Neuronal stem cell (in vitro differentiated cells): ENCODE measurements around the gene SPPL2B.
A peak's percentile ranks its signal among the peaks of the same experiment; 100 is the strongest.

Experiments
- DNase-seq: peaks from one replicate; pipeline ENCODE4 v3.0.0-alpha.2; 2013; ENCODE audit warnings: low spot score
- H2AFZ ChIP-seq: one replicate; pipeline ENCODE4 v1.6.1; 2013; ENCODE audit warnings: mild to moderate bottlenecking, low read length, inconsistent platforms
- H2AK5ac ChIP-seq: 2 replicates; pipeline ENCODE4 v1.6.1; 2013; ENCODE audit warnings: low read depth, mild to moderate bottlenecking, inconsistent platforms, low read length, moderate library complexity, mixed read lengths
- H2BK120ac ChIP-seq: 2 replicates; pipeline ENCODE4 v1.6.1; 2013; ENCODE audit warnings: low read depth, mild to moderate bottlenecking, inconsistent platforms, low read length, moderate library complexity, mixed read lengths
- H2BK12ac ChIP-seq: one replicate; pipeline ENCODE4 v1.6.1; 2013; ENCODE audit warnings: low read length, inconsistent platforms
- H2BK15ac ChIP-seq: 2 replicates; pipeline ENCODE4 v1.6.1; 2013; ENCODE audit warnings: mild to moderate bottlenecking, low read length, inconsistent platforms, mixed read lengths
- H2BK5ac ChIP-seq: one replicate; pipeline ENCODE4 v1.6.1; 2013; ENCODE audit warnings: inconsistent platforms, mild to moderate bottlenecking, low read length, moderate library complexity
- H3K14ac ChIP-seq: one replicate; pipeline ENCODE4 v1.6.1; 2013; ENCODE audit warnings: low read length, inconsistent platforms
- H3K18ac ChIP-seq: 2 replicates; pipeline ENCODE4 v1.6.1; 2013; ENCODE audit warnings: low read length, inconsistent platforms
- H3K23ac ChIP-seq: 2 replicates; pipeline ENCODE4 v1.6.1; 2013; ENCODE audit warnings: low read depth, mild to moderate bottlenecking, mixed read lengths, low read length, inconsistent platforms; ENCODE audit not compliant: poor library complexity
- H3K27ac ChIP-seq: replicated peaks from 3 replicates; pipeline ENCODE4 v1.5.1; 2013; ENCODE audit warnings: low read length, inconsistent platforms
- H3K27me3 ChIP-seq, 3 experiments: 2 replicates each; pipeline ENCODE4 v1.6.1; 2013; ENCODE audit warnings: low read length in 3 of 3, mild to moderate bottlenecking in 2 of 3, inconsistent platforms in 1 of 3, low read depth in 1 of 3, mixed read lengths in 1 of 3, moderate library complexity in 1 of 3; ENCODE audit not compliant: control insufficient read depth in 3 of 3, insufficient read depth in 3 of 3
- H3K36me3 ChIP-seq, 2 donors: replicated peaks in 1 of 2; 2 replicates each; pipeline ENCODE4 v1.6.1; 2013; ENCODE audit warnings: low read length in 2 of 2; ENCODE audit not compliant: control insufficient read depth in 2 of 2, insufficient read depth in 2 of 2
- H3K4ac ChIP-seq: 2 replicates; pipeline ENCODE4 v1.6.1; 2013; ENCODE audit warnings: inconsistent platforms, mild to moderate bottlenecking, low read length, moderate library complexity
- H3K4me1 ChIP-seq, 2 donors: 1 replicate in 1 of 2; 2 replicates in 1 of 2; pipeline ENCODE4 v1.6.1; 2013; ENCODE audit warnings: low read length in 2 of 2, low read depth in 1 of 2; ENCODE audit not compliant: control insufficient read depth in 2 of 2, insufficient read depth in 1 of 2
- H3K4me2 ChIP-seq: one replicate; pipeline ENCODE4 v1.6.1; 2013; ENCODE audit warnings: mild to moderate bottlenecking, low read length, inconsistent platforms; ENCODE audit not compliant: insufficient read depth, poor library complexity, severe bottlenecking
- H3K4me3 ChIP-seq, 2 donors: 2 replicates each; pipeline ENCODE4 v1.5.1; 2013; ENCODE audit warnings: low read length in 2 of 2, mild to moderate bottlenecking in 2 of 2, inconsistent platforms in 1 of 2, moderate library complexity in 1 of 2
- H3K79me1 ChIP-seq: one replicate; pipeline ENCODE4 v1.6.1; 2013; ENCODE audit warnings: low read depth, mild to moderate bottlenecking, inconsistent platforms, low read length, moderate library complexity
- H3K9ac ChIP-seq: one replicate; pipeline ENCODE4 v1.6.1; 2013; ENCODE audit warnings: mild to moderate bottlenecking, low read depth, low read length, inconsistent platforms; ENCODE audit not compliant: poor library complexity
- H3K9me3 ChIP-seq, 2 donors: replicated peaks in 1 of 2; 2 replicates each; pipeline versions ENCODE3 to v1.6.1; 2013; ENCODE audit warnings: low read length in 2 of 2, mild to moderate bottlenecking in 2 of 2, inconsistent platforms in 1 of 2, low read depth in 1 of 2, mixed read lengths in 1 of 2, moderate library complexity in 1 of 2; ENCODE audit not compliant: control insufficient read depth in 2 of 2, insufficient read depth in 1 of 2
- H4K8ac ChIP-seq: one replicate; pipeline ENCODE4 v1.6.1; 2013; ENCODE audit warnings: low read depth, mild to moderate bottlenecking, inconsistent platforms, low read length, moderate library complexity
- H4K91ac ChIP-seq: one replicate; pipeline ENCODE4 v1.6.1; 2013; ENCODE audit warnings: low read length, low read depth, mild to moderate bottlenecking, inconsistent platforms; ENCODE audit not compliant: poor library complexity
- WGBS, 2 donors: extraction: QIAGEN DNeasy Blood & Tissue Kit; methylation state at CpG; one replicate each; pipeline ENCODE4 v1.1.7; 2013; ENCODE audit warnings: missing lambda C conversion rate in 2 of 2, mixed read lengths in 1 of 2; ENCODE audit not compliant: insufficient read length in 2 of 2, insufficient replicate concordance in 1 of 2; ENCODE audit errors: extremely low coverage in 2 of 2; 5-methylcytosine and 5-hydroxymethylcytosine counted together

Gene SPPL2B

DNA sequence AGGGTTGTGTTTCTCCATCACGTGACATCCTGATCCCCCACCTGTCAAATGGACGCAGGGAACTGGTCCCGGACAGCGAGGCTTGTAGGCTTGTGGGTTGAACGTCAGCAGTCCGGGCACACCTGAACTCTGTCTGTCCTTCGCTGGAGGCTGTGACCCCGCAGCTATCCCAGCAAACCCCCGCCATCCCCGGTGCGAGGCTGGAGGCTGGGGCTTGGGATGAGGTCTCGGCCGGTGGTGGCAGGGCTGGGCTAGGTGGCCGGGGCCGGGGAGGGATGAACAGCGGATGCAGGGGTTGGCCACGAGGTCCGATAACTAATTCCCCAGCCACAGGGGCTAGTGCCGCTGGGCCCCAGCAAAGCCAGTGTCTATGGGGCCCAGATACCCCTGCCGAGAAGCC lies 8.9 kb upstream of the SPPL2B start:
- Histone ChIP-seq H2AK5ac (peak overlapping the region; percentile 34), H3K4ac (no peak overlapping the region), H3K79me1 (peaks cover 3% of the 10 kb centered on the region), H2BK15ac (no peak overlapping the region), H3K18ac (peak overlapping the region; percentile 4), H3K9me3 (peaks cover 2 to 9% of the 10 kb centered on the region in 2 donors), H3K4me2 (no peak overlapping the region), H3K4me1 (peaks cover 4 to 13% of the 10 kb centered on the region in 2 donors), H4K91ac (peak overlapping the region; percentile 65), H3K27ac (no peak overlapping the region), H3K9ac (no peak overlapping the region), H3K23ac (peak overlapping the region; percentile 90), H3K36me3 (peaks cover 8 to 32% of the 10 kb centered on the region in 2 donors), H2BK120ac (no peak overlapping the region), H2BK5ac (peak overlapping the region; percentile 71), H4K8ac (no peak overlapping the region), H3K4me3 (no peak overlapping the region), H3K27me3 (no peaks in the 10 kb centered on the region), H2AFZ (no peak overlapping the region), H2BK12ac (no peak overlapping the region), H3K14ac (peak overlapping the region; percentile 94)
- WGBS, 2 donors = no CpG with 5 or more reads among the region's 20 CpGs
- no peak for DNase-seq

- peak overlapping the region; percentile 41 for H2BK12ac ChIP-seq
- H3K4ac ChIP-seq = no peak overlapping the region
- no peak overlapping the region for H4K8ac ChIP-seq
- peak overlapping the region; percentile 90 for H3K23ac ChIP-seq
- WGBS, 2 donors = no CpG with 5 or more reads among the region's 12 CpGs
- H3K9ac ChIP-seq = no peak overlapping the region
- H3K4me3 ChIP-seq = no peak overlapping the region
- no peak overlapping the region for H4K91ac ChIP-seq
- H3K4me2 ChIP-seq = no peak overlapping the region
- H3K9me3 ChIP-seq = peaks cover 0 to 4% of the 10 kb centered on the region in 2 donors
- peak overlapping the region; percentile 64 for H3K18ac ChIP-seq
- no peaks in the 10 kb centered on the region for H3K27me3 ChIP-seq
- H3K4me1 ChIP-seq = peaks cover 4 to 13% of the 10 kb centered on the region in 2 donors
- H3K14ac ChIP-seq = peak overlapping the region; percentile 94
- H2BK120ac ChIP-seq = no peak overlapping the region
- peaks cover 7% of the 10 kb centered on the region for H3K79me1 ChIP-seq
- no peak overlapping the region for H2BK15ac ChIP-seq
- no peak overlapping the region for H2BK5ac ChIP-seq
- H3K27ac ChIP-seq = no peak overlapping the region
- DNase-seq = no peak
- H3K36me3 ChIP-seq = peaks cover 13 to 37% of the 10 kb centered on the region in 2 donors
- peak overlapping the region; percentile 35 for H2AK5ac ChIP-seq
- no peak overlapping the region for H2AFZ ChIP-seq
These were observed 8.4 kb upstream of the SPPL2B start for GRCh38 chr19:2320049-2320448.

DNA sequence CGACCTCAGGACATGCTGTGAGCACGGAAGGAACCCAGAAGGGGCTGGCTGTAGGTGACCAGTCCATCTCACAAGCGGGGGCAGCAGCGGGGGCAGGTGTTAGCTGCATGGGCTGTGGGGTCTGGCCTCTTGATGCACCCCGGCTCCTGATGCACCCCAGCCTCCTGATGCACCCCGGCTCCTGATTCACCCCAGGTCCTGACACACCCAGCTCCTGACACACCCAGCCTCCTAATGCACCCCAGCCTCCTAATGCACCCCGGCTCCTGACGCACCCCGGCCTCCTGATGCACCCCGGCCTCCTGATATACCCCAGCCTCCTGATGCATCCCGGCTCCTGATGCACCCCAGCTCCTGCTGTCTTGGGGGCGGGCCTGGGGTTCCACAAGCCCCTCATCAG lies 7.5 kb upstream of the SPPL2B start:
- Histone ChIP-seq H3K79me1 (peaks cover 15% of the 10 kb centered on the region), H2BK12ac (no peak overlapping the region), H3K27me3 (no peaks in the 10 kb centered on the region), H3K9ac (no peak overlapping the region), H3K4me2 (no peak overlapping the region), H3K9me3 (no peaks in the 10 kb centered on the region), H3K14ac (no peak overlapping the region), H4K91ac (no peak overlapping the region), H3K4me3 (no peak overlapping the region), H3K4me1 (peaks cover 4 to 13% of the 10 kb centered on the region in 2 donors), H2BK15ac (no peak overlapping the region), H2BK5ac (no peak overlapping the region), H2AK5ac (no peak overlapping the region), H3K36me3 (peaks cover 17 to 46% of the 10 kb centered on the region in 2 donors), H2BK120ac (no peak overlapping the region), H3K27ac (no peak overlapping the region), H4K8ac (no peak overlapping the region), H3K4ac (no peak overlapping the region), H3K23ac (no peak overlapping the region), H2AFZ (no peak overlapping the region), H3K18ac (no peak overlapping the region)
- DNase-seq = no peak
- WGBS, 2 donors = no CpG with 5 or more reads among the region's 12 CpGs

GRCh38 chr19:2321565-2322283 lies 6.8 kb upstream of the SPPL2B start:
- H3K9ac ChIP-seq = peak overlapping the region; percentile 60
- peaks cover 0 to 5% of the 10 kb centered on the region in 2 donors for H3K4me1 ChIP-seq
- H2BK5ac ChIP-seq = no peak overlapping the region
- no CpG with 5 or more reads among the region's 39 CpGs for WGBS, 2 donors
- H4K91ac ChIP-seq = no peak overlapping the region
- no peak overlapping the region for H3K4me3 ChIP-seq
- H3K36me3 ChIP-seq = peaks cover 18 to 52% of the 10 kb centered on the region in 2 donors
- H3K27ac ChIP-seq = no peak overlapping the region
- H4K8ac ChIP-seq = no peak overlapping the region
- no peak for DNase-seq
- no peak overlapping the region for H2BK15ac ChIP-seq
- peaks cover 15% of the 10 kb centered on the region for H3K79me1 ChIP-seq
- no peak overlapping the region for H3K18ac ChIP-seq
- H3K27me3 ChIP-seq = no peaks in the 10 kb centered on the region
- H2BK120ac ChIP-seq = no peak overlapping the region
- no peak overlapping the region for H2BK12ac ChIP-seq
- H3K14ac ChIP-seq = no peak overlapping the region
- H2AFZ ChIP-seq = no peak overlapping the region
- H3K9me3 ChIP-seq = no peaks in the 10 kb centered on the region
- H2AK5ac ChIP-seq = no peak overlapping the region
- H3K23ac ChIP-seq = no peak overlapping the region
- no peak overlapping the region for H3K4ac ChIP-seq
- H3K4me2 ChIP-seq = no peak overlapping the region
